K562 (cell line): Measurements from ENCODE around the gene WDR54. TPM values are rescaled to one million over a fixed set of nuclear protein-coding genes. Genes with fewer than 3 reads are reported as not detected.

Experiments used
- CHCHD3 ChIP-seq: fragments of 250-450 bp; sonication (Bioruptor Pico); IDR thresholded peaks from 2 replicates; pipeline ENCODE4 v2.1.2; 2022; ENCODE audit warnings: mild to moderate bottlenecking
- E2F5 ChIP-seq: sonication (generic); formaldehyde crosslinking; IDR thresholded peaks from 2 replicates; pipeline ENCODE4 v1.8.0; 2022; ENCODE audit warnings: mild to moderate bottlenecking, missing genetic modification reagents
- EGR1 ChIP-seq: fragments of 450-650 bp; conservative IDR thresholded peaks from 2 replicates; pipeline ENCODE4 v1.6.1; 2017; ENCODE audit warnings: mild to moderate bottlenecking
- ETV5 ChIP-seq: sonication (generic); formaldehyde crosslinking; IDR thresholded peaks from 2 replicates; pipeline ENCODE4 v1.4.0; 2020; ENCODE audit warnings: low read depth, mild to moderate bottlenecking, missing genetic modification reagents
- MAX ChIP-seq: sonication (generic); formaldehyde crosslinking; IDR thresholded peaks from 2 replicates; pipeline ENCODE4 v1.9.0; 2022; ENCODE audit warnings: mild to moderate bottlenecking, missing genetic modification reagents
- NFE2 ChIP-seq: IDR thresholded peaks from 2 replicates; pipeline ENCODE4 v1.6.1; 2014; ENCODE audit warnings: antibody characterized with exemption, low read depth
- PHF8 ChIP-seq: fragments of 200-600 bp; sonication (generic); IDR thresholded peaks from 2 replicates; pipeline ENCODE4 v1.6.1; 2012; ENCODE audit warnings: mixed run types, mild to moderate bottlenecking, inconsistent platforms, low read length, moderate library complexity, borderline replicate concordance
- PML ChIP-seq: IDR thresholded peaks from 2 replicates; pipeline ENCODE4 v1.6.1; 2012; ENCODE audit warnings: low read length, inconsistent platforms
- SAP30 ChIP-seq: fragments of 200-600 bp; sonication (generic); IDR thresholded peaks from 2 replicates; pipeline ENCODE4 v1.6.1; 2012; ENCODE audit warnings: borderline replicate concordance, low read depth, mild to moderate bottlenecking, moderate library complexity, low read length, control low read depth, inconsistent platforms; ENCODE audit not compliant: insufficient read depth, poor library complexity, severe bottlenecking
- SMARCB1 ChIP-seq: IDR thresholded peaks from 2 replicates; pipeline ENCODE4 v1.6.1; 2011; ENCODE audit warnings: improper control_type of control experiment, low read depth; ENCODE audit not compliant: insufficient read length
- SP2 ChIP-seq: IDR thresholded peaks from 2 replicates; pipeline ENCODE4 v1.6.1; 2011; ENCODE audit warnings: mild to moderate bottlenecking, low read depth, low read length, moderate library complexity; ENCODE audit not compliant: poor library complexity, severe bottlenecking; ENCODE audit errors: extremely low read depth
- THRA ChIP-seq: fragments of 450-650 bp; IDR thresholded peaks from 2 replicates; pipeline ENCODE4 v1.6.1; 2017; ENCODE audit warnings: mild to moderate bottlenecking, moderate library complexity
- ZBED1 ChIP-seq: IDR thresholded peaks from 2 replicates; pipeline ENCODE4 v1.6.1; 2014
- ZNF143 ChIP-seq: sonication (generic); formaldehyde crosslinking; IDR thresholded peaks from 2 replicates; pipeline ENCODE4 v1.9.0; 2022; ENCODE audit warnings: mild to moderate bottlenecking, missing genetic modification reagents
- ZNF24 ChIP-seq: fragments of 450-650 bp; IDR thresholded peaks from 2 replicates; pipeline ENCODE4 v1.6.1; 2016
- polyA plus RNA-seq, 8 experiments: library from polyadenylated mRNA; depleted of rRNA in 4 of 8; stranded (reverse) in 5 of 8; unstranded in 3 of 8; fragments of >200 nt; fragmentation: Nextera tagmentation in 2 of 8; fragmentation: Illumina TruSeq in 1 of 8; extraction: Ambion mirVana in 2 of 8; extraction: Trizol in 1 of 8; gene quantifications; 2 replicates each; pipeline versions ENCODE4 v1.2.1 to v1.2.3, GENCODE V29; 2011 to 2014; ENCODE audit warnings: inconsistent platforms in 1 of 8, missing spikeins in 1 of 8
- total RNA-seq, 7 experiments: library from RNA; depleted of rRNA in 6 of 7; stranded (reverse); fragments of >200 nt in 6 of 7; fragmentation: Illumina TruSeq in 2 of 7; extraction: Trizol in 2 of 7; gene quantifications; 2 replicates each; pipeline versions ENCODE4 v1.2.1 to v1.2.3, GENCODE V29; 2011 to 2021; ENCODE audit warnings: low replicate concordance in 1 of 7
- TF ChIP-seq, protein P1 (sequence below): sonication (generic); formaldehyde crosslinking; IDR thresholded peaks from 2 replicates; pipeline ENCODE4 v1.4.0; 2020; ENCODE audit warnings: mild to moderate bottlenecking, missing genetic modification reagents
- TF ChIP-seq, protein P2 (sequence below): conservative IDR thresholded peaks from 2 replicates; pipeline ENCODE4 v1.6.1; 2011; ENCODE audit warnings: low read depth, mild to moderate bottlenecking, low read length; ENCODE audit not compliant: control insufficient read depth
- TF ChIP-seq, protein P3 (sequence below): sonication (generic); formaldehyde crosslinking; IDR thresholded peaks from 2 replicates; pipeline ENCODE4 v1.8.0; 2022; ENCODE audit warnings: missing genetic modification reagents, mild to moderate bottlenecking, moderate library complexity, borderline replicate concordance
- TF ChIP-seq, protein P4 (sequence below): sonication (generic); formaldehyde crosslinking; IDR thresholded peaks from 2 replicates; pipeline ENCODE4 v1.8.1; 2022; ENCODE audit warnings: missing genetic modification reagents

WDR54 gene
- total and polyA plus RNA-seq, 9 of the 15 experiments (the other 6 are each of a cell fraction or from before 2014, with no cell fraction given): 5.2 to 15.2 (median 7.4) TPM

GRCh38 chr2:74440378-74441169 lies 19.0 kb downstream of the WDR54 start (continued):
- TF ChIP-seq, protein P1, sequence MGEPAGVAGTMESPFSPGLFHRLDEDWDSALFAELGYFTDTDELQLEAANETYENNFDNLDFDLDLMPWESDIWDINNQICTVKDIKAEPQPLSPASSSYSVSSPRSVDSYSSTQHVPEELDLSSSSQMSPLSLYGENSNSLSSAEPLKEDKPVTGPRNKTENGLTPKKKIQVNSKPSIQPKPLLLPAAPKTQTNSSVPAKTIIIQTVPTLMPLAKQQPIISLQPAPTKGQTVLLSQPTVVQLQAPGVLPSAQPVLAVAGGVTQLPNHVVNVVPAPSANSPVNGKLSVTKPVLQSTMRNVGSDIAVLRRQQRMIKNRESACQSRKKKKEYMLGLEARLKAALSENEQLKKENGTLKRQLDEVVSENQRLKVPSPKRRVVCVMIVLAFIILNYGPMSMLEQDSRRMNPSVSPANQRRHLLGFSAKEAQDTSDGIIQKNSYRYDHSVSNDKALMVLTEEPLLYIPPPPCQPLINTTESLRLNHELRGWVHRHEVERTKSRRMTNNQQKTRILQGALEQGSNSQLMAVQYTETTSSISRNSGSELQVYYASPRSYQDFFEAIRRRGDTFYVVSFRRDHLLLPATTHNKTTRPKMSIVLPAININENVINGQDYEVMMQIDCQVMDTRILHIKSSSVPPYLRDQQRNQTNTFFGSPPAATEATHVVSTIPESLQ (CRISPR knock-in tag): peak; percentile 37; the same call in 1 of the 2 replicates
- TF ChIP-seq SAP30: no peak
- no peak for TF ChIP-seq ZNF24
- TF ChIP-seq PHF8: peak; percentile 79; the same call in 1 of the 2 replicates
- TF ChIP-seq, protein P2, sequence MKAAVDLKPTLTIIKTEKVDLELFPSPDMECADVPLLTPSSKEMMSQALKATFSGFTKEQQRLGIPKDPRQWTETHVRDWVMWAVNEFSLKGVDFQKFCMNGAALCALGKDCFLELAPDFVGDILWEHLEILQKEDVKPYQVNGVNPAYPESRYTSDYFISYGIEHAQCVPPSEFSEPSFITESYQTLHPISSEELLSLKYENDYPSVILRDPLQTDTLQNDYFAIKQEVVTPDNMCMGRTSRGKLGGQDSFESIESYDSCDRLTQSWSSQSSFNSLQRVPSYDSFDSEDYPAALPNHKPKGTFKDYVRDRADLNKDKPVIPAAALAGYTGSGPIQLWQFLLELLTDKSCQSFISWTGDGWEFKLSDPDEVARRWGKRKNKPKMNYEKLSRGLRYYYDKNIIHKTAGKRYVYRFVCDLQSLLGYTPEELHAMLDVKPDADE: peak; percentile 79
- TF ChIP-seq E2F5 (CRISPR knock-in tag): no peak
- peak; percentile 80 for TF ChIP-seq EGR1
- no peak for TF ChIP-seq SP2
- no peak for TF ChIP-seq MAX (CRISPR knock-in tag)
- TF ChIP-seq THRA: no peak
- no peak for TF ChIP-seq CHCHD3
- TF ChIP-seq ZBED1: 0 out of 2 replicates have a peak, but pooled peaks have one; percentile 45
- TF ChIP-seq ZNF143 (CRISPR knock-in tag): no peak
- no peak for TF ChIP-seq ETV5
- TF ChIP-seq, protein P3, sequence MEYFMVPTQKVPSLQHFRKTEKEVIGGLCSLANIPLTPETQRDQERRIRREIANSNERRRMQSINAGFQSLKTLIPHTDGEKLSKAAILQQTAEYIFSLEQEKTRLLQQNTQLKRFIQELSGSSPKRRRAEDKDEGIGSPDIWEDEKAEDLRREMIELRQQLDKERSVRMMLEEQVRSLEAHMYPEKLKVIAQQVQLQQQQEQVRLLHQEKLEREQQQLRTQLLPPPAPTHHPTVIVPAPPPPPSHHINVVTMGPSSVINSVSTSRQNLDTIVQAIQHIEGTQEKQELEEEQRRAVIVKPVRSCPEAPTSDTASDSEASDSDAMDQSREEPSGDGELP (CRISPR knock-in tag): peak; percentile 92
- TF ChIP-seq, protein P4, sequence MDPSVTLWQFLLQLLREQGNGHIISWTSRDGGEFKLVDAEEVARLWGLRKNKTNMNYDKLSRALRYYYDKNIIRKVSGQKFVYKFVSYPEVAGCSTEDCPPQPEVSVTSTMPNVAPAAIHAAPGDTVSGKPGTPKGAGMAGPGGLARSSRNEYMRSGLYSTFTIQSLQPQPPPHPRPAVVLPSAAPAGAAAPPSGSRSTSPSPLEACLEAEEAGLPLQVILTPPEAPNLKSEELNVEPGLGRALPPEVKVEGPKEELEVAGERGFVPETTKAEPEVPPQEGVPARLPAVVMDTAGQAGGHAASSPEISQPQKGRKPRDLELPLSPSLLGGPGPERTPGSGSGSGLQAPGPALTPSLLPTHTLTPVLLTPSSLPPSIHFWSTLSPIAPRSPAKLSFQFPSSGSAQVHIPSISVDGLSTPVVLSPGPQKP (CRISPR knock-in tag): no peak
- TF ChIP-seq PML: no peak
- peak; percentile 52 for TF ChIP-seq SMARCB1
- no peak for TF ChIP-seq NFE2
